Cardiac muscle cell (in vitro differentiated cells and primary cell): ENCODE results near the gene PLB1. TPM values are rescaled to one million over a fixed set of nuclear protein-coding genes. Genes with fewer than 3 reads are reported as not detected.

ENCODE experiments used
- DNase-seq, 2 donors: peaks; one replicate each; pipeline versions ENCODE4 v3.0.0 to v3.0.0-alpha.2; 2010 to 2017; ENCODE audit warnings: low read depth in 1 of 2, low spot score in 1 of 2
- H3K27ac ChIP-seq: fragments of 200-600 bp; sonication (generic); 2 replicates; pipeline ENCODE4 v1.5.1; 2016
- H3K27me3 ChIP-seq: fragments of 200-600 bp; sonication (generic); 2 replicates; pipeline ENCODE4 v1.6.0; 2016; ENCODE audit warnings: control low read depth
- H3K36me3 ChIP-seq: fragments of 200-600 bp; sonication (generic); 2 replicates; pipeline ENCODE4 v1.5.1; 2016; ENCODE audit warnings: control low read depth
- H3K4me1 ChIP-seq: fragments of 200-600 bp; sonication (generic); 2 replicates; pipeline ENCODE4 v1.8.1; 2017; ENCODE audit warnings: low read depth, mild to moderate bottlenecking, mixed run types
- H3K4me3 ChIP-seq: fragments of 200-600 bp; sonication (generic); 2 replicates; pipeline ENCODE4 v1.5.1; 2016; ENCODE audit warnings: mild to moderate bottlenecking
- H3K9me3 ChIP-seq: fragments of 200-600 bp; sonication (generic); 2 replicates; pipeline ENCODE4 v1.5.1; 2017; ENCODE audit warnings: low read depth, mild to moderate bottlenecking, control low read depth
- polyA plus RNA-seq: library from polyadenylated mRNA; unstranded; fragments of >200 nt; fragmentation: Nextera tagmentation; extraction: Ambion mirVana; gene quantifications from 2 replicates; pipeline ENCODE4 v1.2.1, GENCODE V29; 2016
- total RNA-seq: library from RNA; depleted of rRNA; stranded (reverse); fragments of >200 nt; gene quantifications from 2 replicates; pipeline ENCODE4 v1.2.3, GENCODE V29; 2016
- TF ChIP-seq, protein P1 (sequence below): IDR thresholded peaks from 2 replicates; pipeline ENCODE4 v1.5.1; 2012; ENCODE audit warnings: low read depth, mild to moderate bottlenecking, low read length

PLB1 gene
- total and polyA plus RNA-seq, 2 experiments from 2014 or later: 1.1 to 1.2 TPM

DNA sequence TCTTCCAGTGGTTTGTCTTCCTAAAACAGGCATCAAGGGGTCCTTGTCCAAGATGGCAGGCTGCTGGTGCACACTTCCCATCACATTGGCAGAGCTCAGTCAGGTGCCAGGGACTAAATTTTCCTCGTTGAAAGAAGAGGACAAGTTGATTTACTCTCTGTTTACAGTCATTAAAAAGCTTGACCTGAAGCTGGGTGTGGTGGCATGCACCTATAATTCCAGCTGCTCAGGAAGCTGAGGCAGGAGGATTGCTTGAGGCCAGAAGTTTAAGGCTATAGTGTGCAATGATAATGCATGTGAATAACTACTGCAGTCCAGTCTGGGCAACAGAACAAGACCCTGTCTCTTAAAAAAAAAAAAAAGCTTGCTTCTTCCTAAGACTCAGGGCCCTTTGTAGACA lies 3.6 kb upstream of the PLB1 start:
- no peaks in the 10 kb centered on the region for H3K4me1 ChIP-seq
- TF ChIP-seq, protein P1, sequence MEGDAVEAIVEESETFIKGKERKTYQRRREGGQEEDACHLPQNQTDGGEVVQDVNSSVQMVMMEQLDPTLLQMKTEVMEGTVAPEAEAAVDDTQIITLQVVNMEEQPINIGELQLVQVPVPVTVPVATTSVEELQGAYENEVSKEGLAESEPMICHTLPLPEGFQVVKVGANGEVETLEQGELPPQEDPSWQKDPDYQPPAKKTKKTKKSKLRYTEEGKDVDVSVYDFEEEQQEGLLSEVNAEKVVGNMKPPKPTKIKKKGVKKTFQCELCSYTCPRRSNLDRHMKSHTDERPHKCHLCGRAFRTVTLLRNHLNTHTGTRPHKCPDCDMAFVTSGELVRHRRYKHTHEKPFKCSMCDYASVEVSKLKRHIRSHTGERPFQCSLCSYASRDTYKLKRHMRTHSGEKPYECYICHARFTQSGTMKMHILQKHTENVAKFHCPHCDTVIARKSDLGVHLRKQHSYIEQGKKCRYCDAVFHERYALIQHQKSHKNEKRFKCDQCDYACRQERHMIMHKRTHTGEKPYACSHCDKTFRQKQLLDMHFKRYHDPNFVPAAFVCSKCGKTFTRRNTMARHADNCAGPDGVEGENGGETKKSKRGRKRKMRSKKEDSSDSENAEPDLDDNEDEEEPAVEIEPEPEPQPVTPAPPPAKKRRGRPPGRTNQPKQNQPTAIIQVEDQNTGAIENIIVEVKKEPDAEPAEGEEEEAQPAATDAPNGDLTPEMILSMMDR: no peak
- no peak overlapping the region for H3K27ac ChIP-seq
- no peaks in the 10 kb centered on the region for H3K36me3 ChIP-seq
- no peak for DNase-seq
- no peaks in the 10 kb centered on the region for H3K9me3 ChIP-seq
- H3K27me3 ChIP-seq: peaks cover 3% of the 10 kb centered on the region
- H3K4me3 ChIP-seq: no peak overlapping the region

DNA sequence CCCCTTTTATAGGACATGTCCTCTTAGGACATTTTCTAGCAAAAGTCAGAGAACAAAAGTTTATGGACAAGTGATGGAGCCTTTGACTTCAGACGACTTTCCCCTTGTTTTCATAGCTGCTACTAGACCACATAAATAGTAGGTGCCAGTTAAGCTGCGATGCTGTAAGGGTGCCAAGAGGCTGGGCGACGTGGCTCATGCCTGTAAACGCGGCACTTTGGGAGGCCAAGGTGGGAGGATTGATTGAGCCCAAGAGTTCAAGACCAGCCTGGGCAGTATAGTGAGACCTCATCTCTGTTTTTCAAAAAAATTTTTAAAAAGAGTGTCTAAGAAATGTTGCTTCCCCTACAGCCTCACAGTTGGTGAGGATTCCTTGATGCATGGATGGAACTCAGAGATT lies 2.2 kb upstream of the PLB1 start:
- Histone ChIP-seq H3K27me3 (peaks cover 3% of the 10 kb centered on the region), H3K4me1 (no peaks in the 10 kb centered on the region), H3K9me3 (no peaks in the 10 kb centered on the region), H3K4me3 (no peak overlapping the region), H3K36me3 (no peaks in the 10 kb centered on the region), H3K27ac (no peak overlapping the region)
- TF ChIP-seq, protein P1: no peak
- DNase-seq: no peak

GRCh38 chr2:28496781-28497180 lies 921 bp downstream of the PLB1 start:
- Histone ChIP-seq H3K36me3 (no peaks in the 10 kb centered on the region), H3K27ac (no peak overlapping the region)

DNA sequence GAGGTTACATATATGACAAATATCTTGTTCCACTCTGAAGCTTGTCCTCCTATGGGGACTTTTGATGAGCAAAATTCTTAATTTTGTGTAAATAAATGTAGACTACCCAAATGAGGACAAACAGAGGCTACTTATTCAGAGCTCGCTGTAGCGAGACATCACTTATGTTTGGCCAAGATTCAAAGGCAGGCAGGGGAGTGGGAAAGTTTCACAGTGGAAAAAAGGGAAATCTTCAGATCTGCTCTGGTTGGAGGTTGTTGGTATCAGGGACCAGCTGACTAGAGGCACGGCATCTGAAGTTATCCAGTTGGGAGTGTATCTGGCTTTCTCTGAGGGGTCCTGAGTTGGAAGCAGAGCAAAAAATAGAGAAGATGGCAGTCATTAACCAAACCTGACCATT lies 1.3 kb downstream of the PLB1 start:
- Histone ChIP-seq H3K9me3 (no peaks in the 10 kb centered on the region), H3K4me1 (no peaks in the 10 kb centered on the region), H3K4me3 (no peak overlapping the region), H3K36me3 (no peaks in the 10 kb centered on the region), H3K27me3 (peaks cover under 1% of the 10 kb centered on the region), H3K27ac (no peak overlapping the region)
- TF ChIP-seq, protein P1: no peak
- no peak for DNase-seq

More at GRCh38 chr2:28496781-28497180, 921 bp downstream of the PLB1 start:
- TF ChIP-seq, protein P1: no peak
- Histone ChIP-seq H3K4me3 (no peak overlapping the region), H3K27me3 (peaks cover 3% of the 10 kb centered on the region), H3K9me3 (no peaks in the 10 kb centered on the region), H3K4me1 (no peaks in the 10 kb centered on the region)
- no peak for DNase-seq

DNA sequence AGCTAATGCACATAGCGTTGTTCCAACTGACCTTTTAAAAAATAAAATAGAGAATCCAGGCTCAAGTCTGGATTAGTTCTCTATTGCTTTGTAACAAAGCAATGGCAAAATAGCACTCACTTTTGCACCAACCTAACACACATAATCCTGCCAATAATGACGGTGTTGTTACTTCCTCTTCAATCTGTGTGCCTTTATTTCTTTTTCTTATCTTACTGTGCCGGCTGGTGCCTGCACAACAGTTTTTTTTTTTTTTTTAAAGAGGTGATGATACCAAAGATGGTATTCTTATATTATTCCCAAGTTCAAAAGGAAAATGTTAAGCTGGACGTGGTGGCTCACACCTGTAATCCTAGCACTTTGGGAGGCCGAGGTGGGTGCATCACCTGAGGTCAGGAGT lies 3.4 kb downstream of the PLB1 start:
- H3K4me1 ChIP-seq: no peaks in the 10 kb centered on the region
- no peaks in the 10 kb centered on the region for H3K27me3 ChIP-seq
- TF ChIP-seq, protein P1: no peak
- H3K27ac ChIP-seq: no peak overlapping the region
- H3K4me3 ChIP-seq: no peak overlapping the region
- H3K36me3 ChIP-seq: no peaks in the 10 kb centered on the region
- DNase-seq: no peak
- no peaks in the 10 kb centered on the region for H3K9me3 ChIP-seq

DNA sequence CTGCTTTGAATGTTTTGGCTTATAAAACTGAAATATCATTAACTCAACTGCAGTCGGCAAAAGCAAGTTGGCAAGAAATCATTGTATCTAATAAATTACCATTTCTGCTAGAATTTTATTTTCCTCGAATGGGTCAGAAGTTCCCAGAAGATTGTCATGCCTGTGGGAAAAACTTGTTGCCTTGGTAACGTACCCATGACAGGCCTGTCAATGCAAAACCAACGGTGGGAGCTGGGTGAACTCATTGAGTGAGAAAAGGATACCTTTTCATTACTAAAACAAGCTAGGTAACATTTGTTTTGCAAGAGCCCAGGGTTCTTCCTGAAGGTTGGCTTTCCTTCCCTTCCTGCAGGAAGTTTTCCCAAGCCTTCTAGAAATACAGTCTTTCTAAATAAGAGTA lies 9.5 kb downstream of the PLB1 start:
- no peak overlapping the region for H3K4me3 ChIP-seq
- H3K27ac ChIP-seq: no peak overlapping the region
- DNase-seq: no peak
- no peaks in the 10 kb centered on the region for H3K36me3 ChIP-seq
- H3K27me3 ChIP-seq: no peaks in the 10 kb centered on the region
- no peaks in the 10 kb centered on the region for H3K4me1 ChIP-seq
- no peaks in the 10 kb centered on the region for H3K9me3 ChIP-seq
- TF ChIP-seq, protein P1: no peak
